Transverse colon (tissue), 4 donors: Measurements from ENCODE around the gene TDRD9.

ENCODE experiments used
- EP300 ChIP-seq: sonication (generic); formaldehyde crosslinking; IDR thresholded peaks from one replicate; pipeline ENCODE4 v1.6.1; 2017; ENCODE audit warnings: antibody characterized with exemption, low read depth
- POLR2A ChIP-seq: fragments of 450-650 bp; IDR thresholded peaks from one replicate; pipeline ENCODE4 v1.6.1; 2016; ENCODE audit warnings: antibody characterized with exemption, mild to moderate bottlenecking, moderate library complexity
- POLR2AphosphoS5 ChIP-seq, 3 donors: sonication (generic); formaldehyde crosslinking; IDR thresholded peaks; one replicate each; pipeline ENCODE4 v1.6.1; 2016; ENCODE audit warnings: antibody characterized with exemption in 3 of 3
- TF ChIP-seq, protein P1 (sequence below), 5 experiments: fragments of 200-600 bp in 3 of 5; fragments of 450-650 bp in 2 of 5; sonication (generic) in 3 of 5; IDR thresholded peaks; 1 replicate in 2 of 5; 2 replicates in 3 of 5; pipeline ENCODE4 v1.5.1; 2016 to 2017; ENCODE audit warnings: antibody characterized with exemption in 5 of 5, inconsistent platforms in 3 of 5, mild to moderate bottlenecking in 2 of 5, moderate library complexity in 1 of 5

DNA sequence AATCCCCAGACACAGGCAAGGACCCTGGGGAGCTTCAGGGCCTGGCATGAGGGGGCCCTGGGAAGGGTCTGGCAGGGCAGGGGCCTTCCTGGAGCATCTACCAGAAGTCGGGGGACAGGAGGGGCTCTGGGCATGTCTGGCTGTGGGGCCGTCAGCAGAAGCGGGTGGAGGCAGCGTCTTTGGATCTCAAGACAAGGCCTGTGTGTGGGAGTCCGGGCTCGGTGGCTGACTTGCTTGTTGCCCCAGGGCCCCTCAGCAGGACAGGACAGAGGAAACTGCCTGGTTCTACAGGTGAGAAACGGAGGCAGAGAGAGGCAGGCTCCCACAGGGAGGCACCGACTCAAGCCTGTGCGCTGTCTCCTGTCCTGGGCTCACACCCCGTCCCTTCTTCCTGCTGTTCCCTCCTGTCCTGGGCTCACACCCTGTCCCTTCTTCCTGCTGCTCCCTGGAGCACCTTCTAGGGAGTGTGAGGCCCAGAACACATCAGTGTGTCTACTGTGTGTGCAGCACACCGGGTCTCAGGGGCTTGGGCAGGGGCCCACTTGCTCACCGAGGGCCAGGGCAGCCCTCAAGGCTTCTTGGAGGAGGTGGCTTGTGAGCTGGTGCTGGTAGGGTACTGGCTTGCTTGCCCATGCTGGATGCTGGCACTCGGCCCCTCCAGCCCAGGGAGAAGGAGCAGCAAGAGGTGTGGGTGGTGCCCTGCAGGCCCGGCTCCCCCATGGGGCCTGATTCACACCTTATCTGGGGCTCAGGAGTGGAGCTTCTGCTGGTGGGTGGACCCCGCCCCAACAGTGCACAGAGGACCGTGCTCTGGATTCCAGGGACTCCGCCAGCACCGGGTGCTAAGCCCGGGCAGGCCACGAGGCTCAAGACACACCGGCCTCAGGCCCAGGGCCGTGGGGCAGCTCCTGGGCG is 172.2 kb downstream of the TDRD9 start:
- TF ChIP-seq POLR2AphosphoS5 (IDR thresholded peaks at IDR 0.05), result no peak
- TF ChIP-seq EP300, result no peak
- TF ChIP-seq, protein P1, sequence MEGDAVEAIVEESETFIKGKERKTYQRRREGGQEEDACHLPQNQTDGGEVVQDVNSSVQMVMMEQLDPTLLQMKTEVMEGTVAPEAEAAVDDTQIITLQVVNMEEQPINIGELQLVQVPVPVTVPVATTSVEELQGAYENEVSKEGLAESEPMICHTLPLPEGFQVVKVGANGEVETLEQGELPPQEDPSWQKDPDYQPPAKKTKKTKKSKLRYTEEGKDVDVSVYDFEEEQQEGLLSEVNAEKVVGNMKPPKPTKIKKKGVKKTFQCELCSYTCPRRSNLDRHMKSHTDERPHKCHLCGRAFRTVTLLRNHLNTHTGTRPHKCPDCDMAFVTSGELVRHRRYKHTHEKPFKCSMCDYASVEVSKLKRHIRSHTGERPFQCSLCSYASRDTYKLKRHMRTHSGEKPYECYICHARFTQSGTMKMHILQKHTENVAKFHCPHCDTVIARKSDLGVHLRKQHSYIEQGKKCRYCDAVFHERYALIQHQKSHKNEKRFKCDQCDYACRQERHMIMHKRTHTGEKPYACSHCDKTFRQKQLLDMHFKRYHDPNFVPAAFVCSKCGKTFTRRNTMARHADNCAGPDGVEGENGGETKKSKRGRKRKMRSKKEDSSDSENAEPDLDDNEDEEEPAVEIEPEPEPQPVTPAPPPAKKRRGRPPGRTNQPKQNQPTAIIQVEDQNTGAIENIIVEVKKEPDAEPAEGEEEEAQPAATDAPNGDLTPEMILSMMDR (IDR thresholded peaks at IDR 0.05), result no peak
- no peak for TF ChIP-seq POLR2A
